Fibroblast of peridontal ligament (primary cell): ENCODE data around the gene CTRL.
"Not testable (repeated sequence)": the region's sequence is repeated elsewhere in the genome, so short reads cannot be mapped to it uniquely, and the experiment has no call there.

Experiments used
- DNase-seq: peaks from one replicate; pipeline ENCODE4 v3.0.0-alpha.2; 2010; ENCODE audit errors: extremely low read depth

CTRL gene

DNA sequence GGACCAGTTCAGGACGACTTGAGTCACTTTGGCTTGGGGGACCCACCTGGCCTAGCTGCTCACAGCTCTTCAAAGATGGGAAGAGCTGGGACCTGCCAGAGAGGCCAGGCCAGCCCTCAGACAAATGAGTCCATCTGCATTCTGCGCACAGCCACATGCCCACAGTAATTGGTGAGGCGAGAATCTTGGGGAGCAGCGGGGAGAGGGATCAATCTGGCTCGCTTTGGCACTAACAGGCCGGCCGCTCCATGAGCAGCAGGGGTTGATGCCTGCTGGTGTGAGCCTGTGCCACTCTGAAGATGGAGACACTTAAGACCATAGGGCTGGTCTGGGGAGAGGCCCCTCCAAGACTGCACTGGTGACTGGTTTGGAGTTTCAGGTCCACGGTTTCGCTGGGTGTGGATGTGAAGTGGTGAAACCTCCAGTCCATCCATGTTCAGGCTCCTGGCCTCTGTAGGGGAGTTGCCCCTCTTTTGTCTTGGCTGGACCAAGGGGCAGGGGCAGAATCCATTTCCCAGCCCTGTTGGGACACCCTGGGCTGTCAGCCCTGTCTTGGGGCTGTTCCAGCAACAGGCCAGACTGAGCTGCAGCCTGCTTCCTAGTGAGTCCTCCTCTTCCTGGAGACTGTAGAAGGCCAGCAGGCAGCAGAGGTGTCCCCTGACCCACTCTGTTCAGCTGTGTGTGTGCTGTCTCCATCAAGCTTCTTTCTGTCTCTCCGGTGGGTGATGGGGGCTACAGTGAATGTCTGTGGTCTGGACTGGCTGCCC, 7.3 kb downstream of the CTRL start:
- DNase-seq: no peak

DNA sequence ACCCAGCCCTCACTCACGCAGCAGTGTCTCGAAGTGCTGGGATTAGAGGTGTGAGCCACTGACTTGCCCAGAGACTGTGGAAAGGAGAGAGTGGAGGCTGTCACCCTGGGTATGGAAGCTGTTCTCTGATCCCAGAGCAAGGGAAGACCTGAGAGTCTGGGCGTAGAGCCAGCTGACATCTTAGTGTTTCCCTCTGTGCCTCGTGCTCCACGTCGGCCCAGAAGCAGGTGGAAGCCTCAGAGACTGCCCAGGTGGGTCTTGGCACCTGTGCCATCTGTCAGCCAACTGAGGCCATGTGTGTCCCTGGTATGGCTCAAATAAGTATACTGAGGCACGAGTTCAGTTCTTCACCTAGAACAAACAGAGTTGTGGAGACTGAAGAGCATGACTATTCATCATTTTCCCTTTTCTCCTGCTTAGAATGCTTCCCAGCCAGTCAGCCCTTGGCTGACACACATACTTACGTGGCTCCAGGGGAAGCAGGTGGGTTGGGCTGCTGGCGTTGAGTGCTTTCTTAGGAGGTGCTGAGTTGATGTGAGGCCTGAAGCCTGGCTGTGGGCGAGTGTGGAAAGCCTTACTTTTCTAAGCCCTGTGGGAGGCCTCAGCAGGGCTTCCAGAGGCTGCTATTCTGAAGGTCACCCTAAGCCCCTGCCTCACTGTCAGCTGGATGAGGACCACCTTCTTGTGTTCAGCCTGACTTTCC, 8.1 kb downstream of the CTRL start:
- DNase-seq: no peak

DNA sequence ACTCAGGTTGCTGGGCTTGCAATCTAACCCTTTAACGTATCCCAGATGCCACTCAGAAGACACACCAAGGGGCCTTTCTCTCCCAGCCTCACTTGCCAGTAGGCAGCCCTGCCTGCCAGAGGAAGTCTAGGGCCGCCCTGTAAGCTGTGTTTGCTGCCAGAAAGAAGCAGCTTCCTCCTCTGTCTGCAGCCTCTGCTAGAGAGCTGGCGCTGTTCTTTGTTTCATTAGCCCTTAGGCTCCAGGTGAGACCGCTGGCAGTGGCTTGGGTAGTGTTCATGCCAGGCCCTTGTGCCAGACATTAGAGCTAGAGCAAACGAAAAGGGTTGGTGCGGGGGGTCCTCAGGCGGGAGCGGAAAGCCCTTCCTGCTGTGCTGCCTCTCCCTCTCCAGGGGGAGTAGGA, 8.9 kb downstream of the CTRL start:
- no peak for DNase-seq

DNA sequence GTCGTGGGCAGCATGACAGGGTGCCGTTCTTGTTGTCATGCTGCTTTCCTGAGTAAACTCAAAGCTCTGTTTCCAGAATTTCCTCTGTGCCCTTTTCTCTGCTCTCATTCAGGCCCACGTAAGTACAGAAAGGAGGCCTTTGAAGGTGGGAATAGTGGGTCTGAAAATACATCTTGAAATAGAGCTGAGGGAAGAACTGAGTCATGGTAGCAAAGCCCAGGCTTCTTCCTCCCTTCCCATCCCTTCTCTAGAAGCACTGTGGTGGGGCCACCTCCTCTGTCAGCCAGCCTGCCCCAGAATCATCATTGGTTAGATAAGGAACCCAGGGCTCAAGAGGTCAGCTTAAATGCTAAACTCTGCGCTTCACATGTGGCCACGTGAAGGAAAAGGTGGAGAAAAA, 9.4 kb downstream of the CTRL start:
- no peak for DNase-seq

DNA sequence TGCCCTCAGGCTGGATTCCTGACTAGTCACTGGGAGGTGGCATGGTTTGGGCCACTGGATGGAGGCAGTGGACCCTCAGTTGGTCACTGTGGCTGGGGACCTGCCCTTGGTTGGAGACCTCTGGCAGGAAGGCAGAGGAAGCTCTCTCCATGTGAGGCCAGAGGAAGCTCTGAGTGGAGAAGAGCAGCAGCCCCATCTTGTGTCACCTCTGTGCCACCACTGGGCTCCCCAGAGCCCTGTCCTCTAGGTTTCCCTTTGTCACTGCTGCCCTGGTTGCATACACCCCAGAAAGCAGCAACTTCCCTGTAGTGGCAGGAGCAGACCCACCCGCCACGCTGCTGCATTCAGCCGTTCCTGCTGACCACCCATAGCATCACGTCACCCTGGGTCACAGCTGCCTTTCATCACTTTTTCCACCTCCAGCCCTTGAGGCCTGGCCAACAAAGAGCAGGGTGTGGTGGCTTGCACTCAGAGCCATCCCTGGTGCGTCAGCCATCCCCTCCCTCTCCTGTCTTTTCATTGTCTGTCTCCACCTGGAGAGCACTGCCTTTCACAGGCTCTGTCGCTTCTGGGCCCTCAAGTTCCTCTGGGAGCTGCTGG, 11.9 kb downstream of the CTRL start:
- no peak for DNase-seq

DNA sequence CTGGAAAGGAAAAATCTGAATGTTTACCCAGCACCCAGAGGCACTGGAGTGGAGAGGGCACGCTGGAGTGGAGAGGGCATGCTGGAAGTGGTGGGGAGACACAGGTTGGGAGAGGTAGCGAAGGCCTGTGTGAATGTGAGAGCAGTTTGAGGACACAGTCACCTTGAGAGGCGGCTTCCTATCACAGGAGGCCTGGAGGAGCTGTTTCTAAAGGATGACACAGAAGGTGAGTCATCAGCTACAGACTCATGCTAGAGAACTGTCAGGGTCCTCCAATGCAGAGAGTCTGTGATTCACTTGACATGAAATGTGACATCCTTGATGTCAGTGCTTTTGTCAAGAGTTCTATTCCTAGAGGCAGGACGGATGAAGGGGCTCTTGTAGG, 13.8 kb downstream of the CTRL start:
- peak; percentile 54 for DNase-seq

DNA sequence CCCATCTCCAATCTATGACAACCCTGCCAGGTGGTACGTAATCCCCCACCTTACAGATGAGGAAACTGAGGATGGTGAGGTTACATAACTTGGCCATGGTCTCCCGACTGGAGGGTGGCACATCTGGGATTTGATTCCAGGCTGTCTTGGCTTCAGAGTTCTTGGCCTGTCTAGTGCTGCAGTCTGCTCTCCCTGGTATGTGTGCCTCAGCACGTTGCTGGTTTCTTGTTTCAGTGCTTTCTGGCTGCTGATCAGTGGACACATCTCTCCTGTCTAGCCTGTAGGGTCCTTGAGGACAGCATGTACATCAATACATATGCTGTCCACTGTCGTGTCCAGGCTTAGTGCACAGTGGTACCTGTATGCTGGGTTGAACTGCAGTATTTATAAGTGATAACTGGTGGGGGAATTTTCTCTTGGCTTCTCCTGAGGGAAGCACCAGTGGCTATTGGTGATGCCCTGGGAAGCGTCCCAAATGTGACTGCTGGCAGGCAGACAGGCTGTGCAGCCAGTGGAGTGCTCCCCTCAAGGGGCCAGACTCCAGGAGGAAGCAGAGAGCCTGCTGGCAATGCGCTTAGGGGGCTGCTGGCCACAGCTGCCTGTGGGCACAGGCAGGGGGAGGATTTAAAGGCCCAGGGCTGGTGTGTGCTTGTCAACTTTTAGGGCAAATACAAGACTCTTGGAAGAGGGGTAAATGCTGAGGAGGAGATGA, 14.4 kb downstream of the CTRL start:
- peak; percentile 50 for DNase-seq

DNA sequence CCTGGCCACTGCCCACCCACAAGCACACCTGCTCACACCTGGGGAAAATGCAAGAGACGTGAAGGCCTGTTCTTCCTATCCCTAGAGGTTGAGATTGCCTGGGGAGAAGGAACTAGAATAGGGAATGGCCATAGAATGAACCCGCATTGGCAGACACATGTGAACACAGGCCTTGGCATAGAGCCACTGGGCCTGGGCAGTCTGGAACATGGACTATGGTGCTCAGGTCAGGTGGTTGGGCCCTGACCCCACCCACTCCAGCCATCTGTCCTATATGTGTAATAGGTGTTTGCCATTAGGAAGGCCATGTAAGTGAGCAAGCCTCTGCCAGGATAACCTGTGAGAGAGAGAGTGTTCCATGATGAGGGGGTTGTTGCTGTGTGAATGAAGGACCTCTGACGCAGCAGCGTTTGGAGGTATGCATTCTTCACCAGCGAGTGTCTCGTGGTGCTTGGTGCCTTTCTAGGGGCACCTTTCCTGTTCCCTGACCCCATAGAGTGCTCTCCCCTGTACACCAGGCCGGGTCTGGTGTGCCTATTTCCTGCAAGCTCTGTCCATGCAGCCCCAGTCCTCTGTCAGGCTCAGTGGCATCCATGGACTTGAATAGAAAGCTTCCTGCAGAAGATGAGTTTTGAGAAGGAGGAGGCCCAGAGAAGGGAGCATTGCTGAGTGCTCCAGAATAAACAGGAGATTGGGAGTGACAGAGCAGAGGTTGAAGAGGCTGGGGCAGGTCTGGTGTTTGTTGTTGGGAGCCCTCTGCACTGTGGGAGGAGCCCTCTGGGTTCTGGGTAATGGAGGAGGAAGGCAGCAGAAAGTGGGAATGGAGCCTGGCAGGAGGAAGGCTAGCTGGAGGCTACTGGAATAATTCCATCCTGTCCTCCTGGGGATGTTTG, 15.6 kb downstream of the CTRL start:
- no peak for DNase-seq

DNA sequence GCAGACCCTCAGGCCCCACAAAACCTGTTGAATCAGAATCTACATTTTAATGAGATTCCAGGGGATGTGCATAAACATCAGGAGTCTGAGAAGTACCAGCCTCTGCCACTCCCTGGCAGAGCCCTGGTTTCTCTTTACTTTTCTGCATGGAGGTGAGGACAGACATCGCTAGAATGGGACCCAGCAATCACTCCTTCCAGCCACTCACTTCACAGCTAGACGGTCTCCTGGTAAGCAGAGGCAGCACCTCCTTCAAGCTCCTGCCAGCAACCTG, 16.2 kb downstream of the CTRL start:
- DNase-seq: not testable (repeated sequence)

DNA sequence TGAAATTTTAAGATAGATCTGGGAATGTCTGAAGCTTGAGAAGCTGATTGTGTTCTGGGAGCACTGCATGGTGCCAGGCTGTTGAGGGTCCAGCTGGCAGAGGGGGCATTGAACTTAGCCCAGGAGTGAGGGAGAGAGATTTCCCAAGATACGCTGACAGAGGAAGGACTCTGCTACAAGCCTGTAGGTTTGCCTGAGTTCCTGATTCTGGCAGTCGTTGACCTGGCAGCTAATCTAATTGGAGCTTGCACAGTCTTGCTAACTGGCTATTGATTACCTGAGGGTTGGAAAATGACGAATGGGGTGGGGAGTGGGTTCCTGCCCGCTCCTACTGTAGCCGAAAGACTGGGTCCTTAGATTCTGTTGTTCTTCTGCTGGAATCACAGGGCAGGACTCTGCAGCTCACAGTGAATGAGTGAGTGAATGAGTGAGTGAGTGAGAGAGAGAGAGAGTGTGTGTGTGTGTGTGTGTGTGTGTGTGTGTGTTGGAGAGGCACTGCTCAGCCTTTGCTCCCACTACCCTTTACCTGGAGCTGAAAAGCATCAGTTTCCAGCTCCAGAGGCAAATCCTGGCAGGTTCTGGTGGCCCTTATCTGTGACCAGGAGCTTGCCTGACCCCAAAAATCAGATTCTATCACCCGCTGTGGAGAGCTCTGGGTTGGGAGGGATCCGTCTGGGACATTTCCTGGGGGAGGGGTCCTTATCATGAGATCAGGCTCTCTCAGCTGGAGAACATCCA, 16.7 kb downstream of the CTRL start:
- no peak for DNase-seq

DNA sequence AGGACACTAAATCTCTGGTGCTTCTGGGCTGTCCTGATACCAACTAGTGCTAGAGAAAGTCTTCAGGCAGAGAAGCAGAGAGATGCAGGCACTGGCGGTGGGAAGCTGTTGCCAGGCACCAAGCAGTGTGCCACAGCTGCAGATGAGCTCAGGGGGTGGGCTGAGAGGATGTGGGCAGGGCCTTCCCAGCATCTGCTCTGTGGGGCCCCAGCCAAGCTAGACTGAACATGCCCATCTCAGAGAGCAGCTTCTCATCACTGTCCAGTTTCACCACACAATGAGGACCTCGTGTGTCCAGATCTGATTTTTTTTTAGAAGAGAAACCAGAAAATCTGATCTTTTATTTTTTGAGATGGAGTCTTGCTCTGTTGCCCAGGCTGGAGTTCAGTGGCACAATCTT, 21.5 kb downstream of the CTRL start:
- peak; percentile 85 for DNase-seq

DNA sequence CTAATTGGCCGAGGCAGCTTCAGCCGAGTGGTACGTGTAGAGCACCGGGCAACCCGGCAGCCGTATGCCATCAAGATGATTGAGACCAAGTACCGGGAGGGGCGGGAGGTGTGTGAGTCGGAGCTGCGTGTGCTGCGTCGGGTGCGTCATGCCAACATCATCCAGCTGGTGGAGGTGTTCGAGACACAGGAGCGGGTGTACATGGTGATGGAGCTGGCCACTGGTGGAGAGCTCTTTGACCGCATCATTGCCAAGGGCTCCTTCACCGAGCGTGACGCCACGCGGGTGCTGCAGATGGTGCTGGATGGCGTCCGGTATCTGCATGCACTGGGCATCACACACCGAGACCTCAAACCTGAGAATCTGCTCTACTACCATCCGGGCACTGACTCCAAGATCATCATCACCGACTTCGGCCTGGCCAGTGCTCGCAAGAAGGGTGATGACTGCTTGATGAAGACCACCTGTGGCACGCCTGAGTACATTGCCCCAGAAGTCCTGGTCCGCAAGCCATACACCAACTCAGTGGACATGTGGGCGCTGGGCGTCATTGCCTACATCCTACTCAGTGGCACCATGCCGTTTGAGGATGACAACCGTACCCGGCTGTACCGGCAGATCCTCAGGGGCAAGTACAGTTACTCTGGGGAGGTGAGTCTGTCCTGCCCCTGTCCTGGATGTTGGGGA, 22.5 kb downstream of the CTRL start:
- DNase-seq: no peak

DNA sequence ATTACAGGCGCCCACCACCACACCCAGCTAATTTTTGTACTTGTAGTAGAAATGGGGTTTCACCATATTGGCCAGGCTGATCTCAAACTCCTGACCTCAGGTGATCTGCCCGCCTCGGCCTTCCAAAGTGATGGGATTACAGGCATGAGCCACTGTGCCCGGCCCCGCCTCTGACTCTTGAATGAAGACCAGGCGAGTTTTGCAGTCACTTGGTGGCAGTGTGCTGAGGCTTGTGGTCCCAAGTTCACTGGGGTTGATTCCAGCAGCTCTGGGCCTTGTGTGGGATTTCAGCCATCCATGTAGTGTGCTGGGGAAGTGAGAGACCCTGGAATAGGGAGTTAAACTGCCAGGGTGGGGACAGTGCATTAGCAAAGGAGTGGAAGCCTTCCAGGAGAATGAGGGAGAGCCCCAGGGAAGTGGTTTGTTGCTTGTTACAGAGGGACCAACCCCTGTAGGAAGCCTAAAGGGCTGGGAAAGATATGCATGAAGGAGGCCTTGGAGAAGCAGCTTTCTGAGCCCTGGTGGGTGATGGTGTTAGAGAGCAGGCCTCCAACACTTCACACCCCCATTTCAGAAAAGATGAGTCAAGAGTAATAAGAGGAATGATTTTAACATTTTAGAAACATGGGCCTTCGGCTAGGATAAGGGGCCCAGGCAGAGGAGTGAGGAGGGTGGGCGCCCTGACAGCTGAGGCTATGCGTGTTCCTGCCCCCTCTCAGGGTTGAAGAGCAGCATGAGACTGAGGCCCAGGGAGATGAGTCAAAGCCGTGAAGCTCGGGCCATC, 24.1 kb downstream of the CTRL start:
- DNase-seq: no peak

DNA sequence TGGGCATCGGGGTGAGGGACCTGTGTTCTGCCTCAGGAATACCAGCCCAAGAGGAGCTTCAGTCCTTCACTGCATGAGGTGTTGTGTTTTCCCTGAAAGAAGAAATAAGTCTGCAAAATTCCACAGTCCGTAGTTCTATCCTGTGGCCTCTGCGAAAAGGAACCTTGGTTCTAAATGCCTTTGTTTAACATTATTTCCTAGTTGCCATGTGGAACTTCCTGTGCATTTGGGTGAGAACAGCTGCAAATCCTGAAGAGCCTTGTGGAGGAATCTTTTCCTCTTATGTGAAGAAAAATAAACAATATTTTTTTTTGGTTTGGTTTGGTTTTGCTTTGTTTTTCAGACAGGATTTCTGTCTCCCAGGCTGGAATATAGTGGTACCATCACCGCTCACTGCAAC, 28.8 kb downstream of the CTRL start:
- DNase-seq: no peak

DNA sequence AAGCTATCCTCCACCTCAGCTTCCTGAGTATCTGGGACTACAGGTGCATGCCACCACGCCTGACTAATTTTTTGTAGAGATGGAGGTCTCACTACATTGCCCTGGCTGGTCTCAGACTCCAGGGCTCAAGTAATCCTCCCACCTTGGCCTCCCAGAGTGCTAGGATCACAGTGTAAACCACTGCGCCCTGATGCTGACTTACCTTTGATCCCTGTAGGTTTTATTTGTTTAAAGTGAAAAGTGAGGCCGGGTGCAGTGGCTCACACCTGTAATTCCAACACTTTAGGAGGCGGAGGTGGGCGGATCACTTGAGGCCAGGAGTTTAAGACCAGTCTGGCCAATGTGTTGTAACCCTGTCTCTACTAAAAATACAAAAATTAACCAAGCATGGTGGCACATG, 29.9 kb downstream of the CTRL start:
- no peak for DNase-seq

DNA sequence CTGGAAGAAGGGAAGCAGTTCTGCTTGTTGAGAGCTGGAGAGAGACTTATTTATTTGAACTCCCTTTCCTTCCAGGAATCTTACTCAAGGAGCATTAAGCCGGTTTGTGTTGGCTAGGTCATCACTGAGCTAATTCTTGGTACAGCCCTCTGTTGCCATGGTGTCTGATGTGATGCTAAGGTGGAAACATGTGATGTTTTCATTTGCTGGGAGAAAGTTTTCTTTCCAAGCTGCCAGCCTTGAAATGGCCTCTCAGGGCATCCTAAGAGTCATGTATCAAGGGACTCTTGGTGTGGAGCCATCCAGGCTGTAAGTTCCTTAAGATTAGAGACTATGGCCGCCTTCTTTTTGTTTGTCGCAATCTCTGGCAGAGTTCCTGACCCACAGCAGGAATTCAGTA, 34.4 kb downstream of the CTRL start:
- peak; percentile 69 for DNase-seq

DNA sequence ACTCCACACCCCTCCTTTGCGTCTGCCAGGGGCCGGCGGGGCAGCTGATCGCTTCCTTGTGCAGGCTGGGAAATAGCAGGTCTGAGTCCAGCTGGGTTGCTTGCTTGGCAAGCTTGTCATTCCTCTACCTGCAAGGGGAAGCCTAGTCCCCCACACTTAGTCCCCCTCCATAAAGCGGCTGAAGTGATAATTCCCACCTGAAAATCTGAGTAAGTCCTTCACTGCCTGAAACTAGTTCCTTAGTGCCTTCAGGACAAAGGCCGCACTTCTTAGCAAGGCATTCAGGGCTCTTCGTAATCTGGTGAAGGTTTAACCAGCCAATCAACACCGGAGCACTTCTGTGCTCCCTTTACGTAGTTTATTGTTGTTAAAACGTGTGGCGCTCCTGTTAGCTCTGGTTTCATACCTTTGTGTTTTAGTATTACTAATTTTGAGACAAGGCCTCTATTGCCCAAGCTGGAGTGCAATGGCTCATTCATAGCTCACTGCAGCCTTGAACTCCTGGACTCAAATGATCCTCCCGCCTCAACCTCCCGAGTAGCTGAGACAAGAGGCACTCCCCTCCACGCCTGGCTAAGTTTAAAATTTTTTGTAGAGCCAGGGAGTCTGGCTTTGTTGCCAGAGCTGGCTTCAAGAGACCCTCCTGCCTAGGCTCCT, 37.8 kb downstream of the CTRL start:
- DNase-seq: peak; percentile 19

DNA sequence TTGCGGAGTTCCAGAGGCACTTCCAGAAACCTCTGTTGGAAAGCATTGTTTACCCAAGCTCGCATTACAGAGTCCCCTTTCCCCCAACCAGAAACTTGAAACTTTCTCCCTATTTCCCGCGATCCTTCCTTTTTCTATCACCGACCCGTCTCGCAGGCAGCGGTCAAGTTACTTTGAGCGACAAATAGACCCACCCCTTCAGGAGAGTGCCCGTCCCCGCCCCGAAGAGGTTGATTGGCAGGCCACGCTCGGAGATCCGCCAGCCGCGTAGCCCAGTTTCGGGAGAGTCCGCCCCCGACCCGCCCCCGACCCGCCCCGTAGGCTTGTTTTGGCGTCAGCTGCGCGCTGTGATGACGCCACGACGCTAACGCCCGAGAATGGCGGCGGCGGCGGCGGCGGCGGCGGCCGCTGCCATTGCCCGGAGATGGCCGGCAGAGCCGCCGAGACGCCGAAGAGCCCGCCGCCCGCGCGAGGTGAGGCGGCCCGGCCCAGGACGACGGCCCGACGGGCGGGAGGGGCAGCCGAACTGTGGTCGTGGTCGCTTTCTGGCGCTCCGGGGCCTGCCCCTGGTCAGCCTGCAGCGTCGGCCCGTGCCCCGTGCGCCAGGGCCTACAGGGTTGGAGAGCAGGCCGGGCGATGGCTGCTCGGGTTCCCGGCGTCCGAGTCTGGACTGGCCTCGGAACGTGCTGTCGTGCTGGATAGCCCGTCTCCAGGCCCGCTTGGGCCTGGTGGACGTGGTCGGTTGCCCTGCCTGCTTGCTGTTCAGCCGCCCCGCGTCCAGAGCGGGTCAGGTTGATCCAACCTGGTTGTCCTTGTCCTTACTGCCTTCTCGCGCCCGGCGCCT, 38.5 kb downstream of the CTRL start, which contains the start of gene PSKH1:
Gene PSKH1, plus strand, starts transcription at position 356 of the 844 bp plus-strand sequence. CDS start 15,496 bp downstream, outside the sequence.
- DNase-seq: peak; percentile 89
